ENCODE data around the gene PDCL3.

PDCL3 gene

DNA sequence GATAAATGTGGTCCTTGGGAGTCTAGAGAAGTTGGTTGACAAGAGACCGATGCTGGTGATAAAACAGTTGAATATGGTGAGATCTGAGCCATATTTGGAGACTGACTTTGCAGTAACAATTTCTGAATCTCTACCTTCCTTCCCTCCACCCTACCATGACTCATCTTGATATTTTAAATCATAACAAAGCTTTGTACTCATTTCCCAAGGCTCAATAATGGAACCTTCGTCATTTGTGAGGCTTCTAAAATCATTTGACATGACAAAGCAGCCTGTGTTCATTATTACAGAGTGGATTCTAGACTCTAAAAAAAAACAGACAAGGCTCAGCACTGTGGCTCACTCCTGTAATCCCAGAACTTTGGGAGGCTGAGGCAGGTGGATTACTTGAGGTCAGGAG is 38.5 kb upstream of the PDCL3 start:
- in situ Hi-C loops (cut with HindIII; ENCODE audit: low sequenced_read_pairs): no loop called here
- no peak overlapping the region for H3K4me3 ChIP-seq (ENCODE audit: low read depth, low read length)
- TF ChIP-seq CTCF (IDR thresholded peaks at IDR 0.05; ENCODE audit: low read depth, low read length, missing control alignments): no peak
- DNase-seq (ENCODE audit: low read depth): no peak

GRCh38 chr2:100526868-100527267 is 35.9 kb upstream of the PDCL3 start:
- H3K4me3 ChIP-seq (ENCODE audit: low read depth, low read length): no peak overlapping the region
- in situ Hi-C loops (cut with HindIII; ENCODE audit: low sequenced_read_pairs): no loop called here
- DNase-seq (ENCODE audit: low read depth): no peak
- TF ChIP-seq CTCF (IDR thresholded peaks at IDR 0.05; ENCODE audit: low read depth, low read length, missing control alignments): no peak

DNA sequence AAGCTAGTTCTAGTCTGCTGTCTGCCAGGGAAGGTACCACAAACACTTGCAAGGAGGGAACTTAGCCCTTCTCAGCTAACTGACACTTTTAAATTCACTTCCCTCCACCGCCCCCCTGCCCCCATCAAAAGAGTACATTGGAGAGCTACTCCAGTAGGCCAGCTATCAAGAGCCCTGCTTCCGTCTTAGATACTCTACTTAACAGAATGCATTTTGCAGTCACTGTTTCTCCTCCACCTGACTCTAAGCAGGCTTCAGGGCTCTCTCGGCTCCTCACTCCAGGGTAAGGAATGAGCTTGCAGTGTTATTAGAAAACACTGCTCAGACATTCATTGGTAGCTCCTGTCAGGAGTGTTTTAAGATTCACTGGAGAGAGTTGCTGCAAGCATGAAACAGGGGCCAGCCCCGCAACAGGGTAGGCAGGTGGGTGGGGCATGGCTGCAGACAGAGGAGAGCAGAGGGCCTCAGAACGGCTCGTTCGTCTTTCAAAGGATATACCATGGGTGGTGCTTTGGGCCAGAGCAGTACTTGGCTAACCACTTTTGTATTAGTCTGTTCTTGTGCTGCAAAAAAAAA is 35.3 kb upstream of the PDCL3 start:
- no peak overlapping the region for H3K4me3 ChIP-seq (ENCODE audit: low read depth, low read length)
- no peak for DNase-seq (ENCODE audit: low read depth)
- TF ChIP-seq CTCF (IDR thresholded peaks at IDR 0.05; ENCODE audit: low read depth, low read length, missing control alignments): no peak
- in situ Hi-C loops (cut with HindIII; ENCODE audit: low sequenced_read_pairs): no loop called here

DNA sequence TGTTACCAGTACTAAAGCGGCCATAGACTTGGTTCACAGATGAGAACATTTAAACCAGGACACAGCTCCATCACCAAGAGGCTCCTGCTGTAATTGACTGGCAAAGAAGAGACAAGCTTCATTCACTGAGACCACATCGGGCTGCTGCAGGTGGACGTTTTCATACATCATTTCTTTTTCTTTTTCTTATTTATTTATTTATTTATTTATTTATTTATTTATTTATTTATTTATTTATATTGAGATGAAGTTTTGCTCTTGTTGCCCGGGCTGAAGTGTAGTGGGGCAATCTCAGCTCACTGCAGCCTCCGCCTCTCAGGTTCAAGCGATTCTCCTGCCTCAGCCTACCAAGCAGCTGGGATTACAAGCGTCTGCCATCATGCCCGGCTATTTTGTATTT is 33.6 kb upstream of the PDCL3 start:
- in situ Hi-C loops (cut with HindIII; ENCODE audit: low sequenced_read_pairs): no loop called here
- DNase-seq (ENCODE audit: low read depth): no peak
- no peak for TF ChIP-seq CTCF (IDR thresholded peaks at IDR 0.05; ENCODE audit: low read depth, low read length, missing control alignments)
- no peak overlapping the region for H3K4me3 ChIP-seq (ENCODE audit: low read depth, low read length)

DNA sequence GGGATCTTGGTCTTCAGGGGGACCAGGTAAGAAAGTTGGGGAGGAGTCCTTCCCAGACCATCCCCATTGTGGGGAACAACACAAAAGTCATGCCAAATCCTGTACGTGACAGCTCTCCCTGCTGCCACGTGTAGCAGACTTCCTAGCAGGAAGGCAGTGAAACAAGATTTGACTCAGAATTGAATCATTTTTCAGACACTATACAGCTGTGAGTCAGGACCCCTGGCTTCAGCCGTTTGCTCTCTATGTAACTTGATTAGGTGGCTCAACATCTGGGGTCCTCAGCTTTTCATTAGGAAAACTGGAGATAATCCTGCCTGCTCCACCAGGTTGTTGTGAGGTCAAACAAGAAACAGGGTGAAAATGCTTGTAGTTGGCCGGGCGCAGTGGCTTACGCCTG is 32.9 kb upstream of the PDCL3 start:
- no peak overlapping the region for H3K4me3 ChIP-seq (ENCODE audit: low read depth, low read length)
- no peak for DNase-seq (ENCODE audit: low read depth)
- no peak for TF ChIP-seq CTCF (IDR thresholded peaks at IDR 0.05; ENCODE audit: low read depth, low read length, missing control alignments)
- in situ Hi-C loops (cut with HindIII; ENCODE audit: low sequenced_read_pairs): no loop called here

GRCh38 chr2:100535855-100536254 is 26.9 kb upstream of the PDCL3 start:
- no peak for DNase-seq (ENCODE audit: low read depth)
- in situ Hi-C loops (cut with HindIII; ENCODE audit: low sequenced_read_pairs): no loop called here

More at GRCh38 chr2:100535855-100536254, 26.9 kb upstream of the PDCL3 start:
- H3K4me3 ChIP-seq (ENCODE audit: low read depth, low read length): no peak overlapping the region
- TF ChIP-seq CTCF (IDR thresholded peaks at IDR 0.05; ENCODE audit: low read depth, low read length, missing control alignments): no peak
